SU-DHL-6 (cell line): ENCODE measurements around the gene PPTC7.

Experiments used
- EZH2phosphoT487 ChIP-seq: fragments of 200-600 bp; sonication (generic), shearing (Covaris generic); conservative IDR thresholded peaks from 2 replicates; pipeline ENCODE4 v1.6.1; 2018; ENCODE audit warnings: mild to moderate bottlenecking, antibody characterized with exemption, low read length, moderate library complexity, mixed read lengths
- TF ChIP-seq, protein P1 (sequence below): fragments of 200-600 bp; sonication (generic); IDR thresholded peaks from one replicate; pipeline ENCODE4 v1.5.1; 2017; ENCODE audit warnings: antibody characterized with exemption, mild to moderate bottlenecking, low read length, moderate library complexity; ENCODE audit not compliant: insufficient read depth, poor library complexity, severe bottlenecking

- TF ChIP-seq, protein P1, sequence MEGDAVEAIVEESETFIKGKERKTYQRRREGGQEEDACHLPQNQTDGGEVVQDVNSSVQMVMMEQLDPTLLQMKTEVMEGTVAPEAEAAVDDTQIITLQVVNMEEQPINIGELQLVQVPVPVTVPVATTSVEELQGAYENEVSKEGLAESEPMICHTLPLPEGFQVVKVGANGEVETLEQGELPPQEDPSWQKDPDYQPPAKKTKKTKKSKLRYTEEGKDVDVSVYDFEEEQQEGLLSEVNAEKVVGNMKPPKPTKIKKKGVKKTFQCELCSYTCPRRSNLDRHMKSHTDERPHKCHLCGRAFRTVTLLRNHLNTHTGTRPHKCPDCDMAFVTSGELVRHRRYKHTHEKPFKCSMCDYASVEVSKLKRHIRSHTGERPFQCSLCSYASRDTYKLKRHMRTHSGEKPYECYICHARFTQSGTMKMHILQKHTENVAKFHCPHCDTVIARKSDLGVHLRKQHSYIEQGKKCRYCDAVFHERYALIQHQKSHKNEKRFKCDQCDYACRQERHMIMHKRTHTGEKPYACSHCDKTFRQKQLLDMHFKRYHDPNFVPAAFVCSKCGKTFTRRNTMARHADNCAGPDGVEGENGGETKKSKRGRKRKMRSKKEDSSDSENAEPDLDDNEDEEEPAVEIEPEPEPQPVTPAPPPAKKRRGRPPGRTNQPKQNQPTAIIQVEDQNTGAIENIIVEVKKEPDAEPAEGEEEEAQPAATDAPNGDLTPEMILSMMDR, result no peak
- no peak for TF ChIP-seq EZH2phosphoT487
Measured at GRCh38 chr12:110533607-110534006, 49.5 kb downstream of the PPTC7 start.
